ENCODE measurements around the gene OR1L8. TPM values are rescaled to one million over a fixed set of nuclear protein-coding genes. Genes with fewer than 3 reads are reported as not detected.
"Not testable (repeated sequence)": the region's sequence is repeated elsewhere in the genome, so short reads cannot be mapped to it uniquely, and the experiment has no call there.

The OR1L8 gene, protein sequence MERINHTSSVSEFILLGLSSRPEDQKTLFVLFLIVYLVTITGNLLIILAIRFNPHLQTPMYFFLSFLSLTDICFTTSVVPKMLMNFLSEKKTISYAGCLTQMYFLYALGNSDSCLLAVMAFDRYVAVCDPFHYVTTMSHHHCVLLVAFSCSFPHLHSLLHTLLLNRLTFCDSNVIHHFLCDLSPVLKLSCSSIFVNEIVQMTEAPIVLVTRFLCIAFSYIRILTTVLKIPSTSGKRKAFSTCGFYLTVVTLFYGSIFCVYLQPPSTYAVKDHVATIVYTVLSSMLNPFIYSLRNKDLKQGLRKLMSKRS
- total RNA-seq (2014; rRNA removed; shearing (Covaris generic)) (not detected in 2 replicates), polyA plus RNA-seq (2016; fragmentation: Nextera tagmentation; extraction: Ambion mirVana) (not detected in 2 replicates)
- long read RNA-seq = 0 reads

DNA sequence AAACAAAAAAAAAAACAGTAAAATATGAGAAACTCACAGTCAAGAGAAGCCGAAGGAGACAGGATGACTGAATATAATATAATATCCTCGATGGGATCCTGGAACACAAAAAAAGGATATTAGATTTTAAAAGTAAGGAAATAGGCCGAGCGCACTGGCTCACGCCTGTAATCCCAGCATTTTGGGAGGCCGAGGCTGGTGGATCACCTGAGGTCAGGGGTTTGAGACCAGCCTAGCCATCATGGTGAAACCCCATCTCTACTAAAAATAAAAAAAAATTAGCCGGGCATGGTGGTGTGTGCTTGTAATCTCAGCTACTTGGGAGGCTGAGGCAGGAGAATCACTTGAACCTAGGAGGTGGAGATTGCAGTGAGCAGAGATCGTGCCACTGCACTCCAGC is at the start of gene OR1L8:
OR1L8 (minus strand) TSS at position 101 of the 400 bp plus-strand sequence. CDS start 14,907 bp downstream, outside the sequence.
- H3K4me2 ChIP-seq; H3K4me3 Mint-ChIP-seq; H3K4me3 ChIP-seq; DNase-seq (ENCODE audit: low spot score); H3K79me2 ChIP-seq (replicated peaks; ENCODE audit: insufficient read depth); H3K27me3 Mint-ChIP-seq (ENCODE audit: insufficient read depth, low read depth, poor library complexity); H3F3A ChIP-seq (replicated peaks; ENCODE audit: low read depth); H3K27ac Mint-ChIP-seq; H3K36me3 ChIP-seq (ENCODE audit: insufficient read depth); H3K4me1 ChIP-seq (ENCODE audit: insufficient read depth); ATAC-seq; H3K4me1 Mint-ChIP-seq; H3K27me3 ChIP-seq (ENCODE audit: insufficient read depth); H3K27ac ChIP-seq (ENCODE audit: low read depth); H3K9me2 ChIP-seq (ENCODE audit: insufficient read depth); H2AFZ ChIP-seq; H3K36me3 Mint-ChIP-seq (ENCODE audit: low read depth); H4K20me1 ChIP-seq (replicated peaks; ENCODE audit: insufficient read depth): not testable (repeated sequence)
- peaks cover 69% of the 10 kb centered on the region for H3K9me3 Mint-ChIP-seq

DNA sequence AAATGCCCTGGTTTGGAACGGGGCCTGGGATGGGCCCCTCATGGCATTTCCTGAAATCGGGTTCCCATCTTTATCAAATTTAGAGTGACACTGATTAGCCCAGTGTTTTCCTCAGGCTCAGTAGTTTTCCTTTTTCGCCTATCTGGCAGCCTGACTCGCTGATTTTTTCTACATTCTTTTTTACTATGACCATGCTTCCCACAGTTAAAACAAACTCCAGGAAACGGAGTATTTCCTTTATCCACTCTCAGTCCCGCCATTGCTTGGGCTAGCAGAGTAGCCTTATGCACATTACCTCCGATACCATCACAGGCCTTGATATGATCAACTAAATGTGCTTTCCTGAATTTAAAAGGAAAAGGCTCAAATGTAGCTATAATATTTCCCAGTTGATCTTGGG is 36.8 kb upstream of the OR1L8 start:
- no peak overlapping the region for H3K4me3 ChIP-seq
- H3K4me1 ChIP-seq (ENCODE audit: insufficient read depth) = no peaks in the 10 kb centered on the region
- Mint-ChIP-seq H3K27me3 (ENCODE audit: insufficient read depth, low read depth, poor library complexity) (peaks cover 5% of the 10 kb centered on the region), H3K9me3 (peaks cover 86% of the 10 kb centered on the region), H3K4me1 (no peaks in the 10 kb centered on the region), H3K4me3 (no peak overlapping the region), H3K27ac (no peak overlapping the region), H3K36me3 (ENCODE audit: low read depth) (peaks cover 24% of the 10 kb centered on the region; the same call in 2 of the 3 replicates)
- no peak for DNase-seq (ENCODE audit: low spot score)
- no peak overlapping the region for H3K4me2 ChIP-seq
- H3K79me2 ChIP-seq (replicated peaks; ENCODE audit: insufficient read depth) = no peaks in the 10 kb centered on the region
- no peaks in the 10 kb centered on the region for H3F3A ChIP-seq (replicated peaks; ENCODE audit: low read depth)
- H3K27ac ChIP-seq (ENCODE audit: low read depth) = no peak overlapping the region
- no peaks in the 10 kb centered on the region for H4K20me1 ChIP-seq (replicated peaks; ENCODE audit: insufficient read depth)
- ATAC-seq = no peak
- no peaks in the 10 kb centered on the region for H3K9me2 ChIP-seq (ENCODE audit: insufficient read depth)
- TF ChIP-seq POLR2AphosphoS5 (IDR thresholded peaks at IDR 0.05; ENCODE audit: low read depth) = no peak
- TF ChIP-seq, protein P1, sequence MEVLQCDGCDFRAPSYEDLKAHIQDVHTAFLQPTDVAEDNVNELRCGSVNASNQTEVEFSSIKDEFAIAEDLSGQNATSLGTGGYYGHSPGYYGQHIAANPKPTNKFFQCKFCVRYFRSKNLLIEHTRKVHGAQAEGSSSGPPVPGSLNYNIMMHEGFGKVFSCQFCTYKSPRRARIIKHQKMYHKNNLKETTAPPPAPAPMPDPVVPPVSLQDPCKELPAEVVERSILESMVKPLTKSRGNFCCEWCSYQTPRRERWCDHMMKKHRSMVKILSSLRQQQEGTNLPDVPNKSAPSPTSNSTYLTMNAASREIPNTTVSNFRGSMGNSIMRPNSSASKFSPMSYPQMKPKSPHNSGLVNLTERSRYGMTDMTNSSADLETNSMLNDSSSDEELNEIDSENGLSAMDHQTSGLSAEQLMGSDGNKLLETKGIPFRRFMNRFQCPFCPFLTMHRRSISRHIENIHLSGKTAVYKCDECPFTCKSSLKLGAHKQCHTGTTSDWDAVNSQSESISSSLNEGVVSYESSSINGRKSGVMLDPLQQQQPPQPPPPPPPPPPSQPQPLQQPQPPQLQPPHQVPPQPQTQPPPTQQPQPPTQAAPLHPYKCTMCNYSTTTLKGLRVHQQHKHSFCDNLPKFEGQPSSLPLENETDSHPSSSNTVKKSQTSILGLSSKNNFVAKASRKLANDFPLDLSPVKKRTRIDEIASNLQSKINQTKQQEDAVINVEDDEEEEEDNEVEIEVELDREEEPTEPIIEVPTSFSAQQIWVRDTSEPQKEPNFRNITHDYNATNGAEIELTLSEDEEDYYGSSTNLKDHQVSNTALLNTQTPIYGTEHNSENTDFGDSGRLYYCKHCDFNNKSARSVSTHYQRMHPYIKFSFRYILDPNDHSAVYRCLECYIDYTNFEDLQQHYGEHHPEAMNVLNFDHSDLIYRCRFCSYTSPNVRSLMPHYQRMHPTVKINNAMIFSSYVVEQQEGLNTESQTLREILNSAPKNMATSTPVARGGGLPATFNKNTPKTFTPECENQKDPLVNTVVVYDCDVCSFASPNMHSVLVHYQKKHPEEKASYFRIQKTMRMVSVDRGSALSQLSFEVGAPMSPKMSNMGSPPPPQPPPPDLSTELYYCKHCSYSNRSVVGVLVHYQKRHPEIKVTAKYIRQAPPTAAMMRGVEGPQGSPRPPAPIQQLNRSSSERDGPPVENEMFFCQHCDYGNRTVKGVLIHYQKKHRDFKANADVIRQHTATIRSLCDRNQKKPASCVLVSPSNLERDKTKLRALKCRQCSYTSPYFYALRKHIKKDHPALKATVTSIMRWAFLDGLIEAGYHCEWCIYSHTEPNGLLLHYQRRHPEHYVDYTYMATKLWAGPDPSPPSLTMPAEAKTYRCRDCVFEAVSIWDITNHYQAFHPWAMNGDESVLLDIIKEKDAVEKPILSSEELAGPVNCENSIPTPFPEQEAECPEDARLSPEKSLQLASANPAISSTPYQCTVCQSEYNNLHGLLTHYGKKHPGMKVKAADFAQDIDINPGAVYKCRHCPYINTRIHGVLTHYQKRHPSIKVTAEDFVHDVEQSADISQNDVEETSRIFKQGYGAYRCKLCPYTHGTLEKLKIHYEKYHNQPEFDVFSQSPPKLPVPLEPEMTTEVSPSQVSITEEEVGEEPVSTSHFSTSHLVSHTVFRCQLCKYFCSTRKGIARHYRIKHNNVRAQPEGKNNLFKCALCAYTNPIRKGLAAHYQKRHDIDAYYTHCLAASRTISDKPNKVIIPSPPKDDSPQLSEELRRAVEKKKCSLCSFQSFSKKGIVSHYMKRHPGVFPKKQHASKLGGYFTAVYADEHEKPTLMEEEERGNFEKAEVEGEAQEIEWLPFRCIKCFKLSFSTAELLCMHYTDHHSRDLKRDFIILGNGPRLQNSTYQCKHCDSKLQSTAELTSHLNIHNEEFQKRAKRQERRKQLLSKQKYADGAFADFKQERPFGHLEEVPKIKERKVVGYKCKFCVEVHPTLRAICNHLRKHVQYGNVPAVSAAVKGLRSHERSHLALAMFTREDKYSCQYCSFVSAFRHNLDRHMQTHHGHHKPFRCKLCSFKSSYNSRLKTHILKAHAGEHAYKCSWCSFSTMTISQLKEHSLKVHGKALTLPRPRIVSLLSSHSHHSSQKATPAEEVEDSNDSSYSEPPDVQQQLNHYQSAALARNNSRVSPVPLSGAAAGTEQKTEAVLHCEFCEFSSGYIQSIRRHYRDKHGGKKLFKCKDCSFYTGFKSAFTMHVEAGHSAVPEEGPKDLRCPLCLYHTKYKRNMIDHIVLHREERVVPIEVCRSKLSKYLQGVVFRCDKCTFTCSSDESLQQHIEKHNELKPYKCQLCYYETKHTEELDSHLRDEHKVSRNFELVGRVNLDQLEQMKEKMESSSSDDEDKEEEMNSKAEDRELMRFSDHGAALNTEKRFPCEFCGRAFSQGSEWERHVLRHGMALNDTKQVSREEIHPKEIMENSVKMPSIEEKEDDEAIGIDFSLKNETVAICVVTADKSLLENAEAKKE (CRISPR knock-in tag; IDR thresholded peaks at IDR 0.05) = no peak
- H2AFZ ChIP-seq = no peak overlapping the region
- no peaks in the 10 kb centered on the region; the same call in 1 of the 2 replicates for H3K36me3 ChIP-seq (ENCODE audit: insufficient read depth)
- H3K27me3 ChIP-seq (ENCODE audit: insufficient read depth) = no peaks in the 10 kb centered on the region
